ENCODE data around the gene ENDOU.

ENDOU gene

GRCh38 chr12:47758834-47759690 is 33.8 kb upstream of the ENDOU start, which contains the start of gene RAPGEF3:
Gene RAPGEF3 (minus strand): TSS chr12:47758880. CDS start chr12:47758556, 324 bp downstream.
- peak; percentile 97 for ATAC-seq
- TF ChIP-seq GLIS3 (CRISPR knock-in tag; IDR thresholded peaks at IDR 0.05) (no peak), PATZ1 (CRISPR knock-in tag; IDR thresholded peaks at IDR 0.05; ENCODE audit: borderline replicate concordance) (peak; percentile 97; the same call in 1 of the 2 replicates), CSRNP3 (CRISPR knock-in tag; IDR thresholded peaks at IDR 0.05) (no peak), TCF4 (CRISPR knock-in tag; IDR thresholded peaks at IDR 0.05; ENCODE audit: borderline replicate concordance) (no peak), ZNF8 (CRISPR knock-in tag; IDR thresholded peaks at IDR 0.05) (no peak), ZC3H10 (CRISPR knock-in tag; IDR thresholded peaks at IDR 0.05) (no peak)

- no peak for TF ChIP-seq ZNF70 (CRISPR knock-in tag; IDR thresholded peaks at IDR 0.05)
- TF ChIP-seq ZNF565 (CRISPR knock-in tag; conservative IDR thresholded peaks at IDR 0.05; ENCODE audit: low read depth), result no peak
- TF ChIP-seq ESRRG (CRISPR knock-in tag; IDR thresholded peaks at IDR 0.05), result no peak
- TF ChIP-seq ARNTL (CRISPR knock-in tag; IDR thresholded peaks at IDR 0.05; ENCODE audit: borderline replicate concordance, low read depth), result no peak
- no peak for TF ChIP-seq POU6F1 (CRISPR knock-in tag; IDR thresholded peaks at IDR 0.05; ENCODE audit: borderline replicate concordance, low read depth)
- no peak for TF ChIP-seq ZNF8 (CRISPR knock-in tag; IDR thresholded peaks at IDR 0.05)
- no peak for TF ChIP-seq PPARA (CRISPR knock-in tag; IDR thresholded peaks at IDR 0.05; ENCODE audit: borderline replicate concordance)
- TF ChIP-seq TSHZ2 (CRISPR knock-in tag; IDR thresholded peaks at IDR 0.05), result no peak
- no peak for TF ChIP-seq CSDC2 (CRISPR knock-in tag; IDR thresholded peaks at IDR 0.05)
- no peak for TF ChIP-seq TOX (CRISPR knock-in tag; IDR thresholded peaks at IDR 0.05; ENCODE audit: borderline replicate concordance)
- no peak for TF ChIP-seq GLIS3 (CRISPR knock-in tag; IDR thresholded peaks at IDR 0.05)
- ATAC-seq, result no peak
Observed at GRCh38 chr12:47758584-47758833, 33.2 kb upstream of the ENDOU start.

GRCh38 chr12:47757840-47758583 is 32.7 kb upstream of the ENDOU start:
- no peak for ATAC-seq
- no peak for TF ChIP-seq PPARA (CRISPR knock-in tag; IDR thresholded peaks at IDR 0.05; ENCODE audit: borderline replicate concordance)
- TF ChIP-seq CREB5 (CRISPR knock-in tag; IDR thresholded peaks at IDR 0.05; ENCODE audit: low read depth), result no peak
- no peak for TF ChIP-seq TOX (CRISPR knock-in tag; IDR thresholded peaks at IDR 0.05; ENCODE audit: borderline replicate concordance)
- TF ChIP-seq ARNTL (CRISPR knock-in tag; IDR thresholded peaks at IDR 0.05; ENCODE audit: borderline replicate concordance, low read depth), result no peak
- no peak for TF ChIP-seq ZFP30 (CRISPR knock-in tag; IDR thresholded peaks at IDR 0.05)
- no peak for TF ChIP-seq ZFP3 (CRISPR knock-in tag; IDR thresholded peaks at IDR 0.05)
- TF ChIP-seq CSRNP3 (CRISPR knock-in tag; IDR thresholded peaks at IDR 0.05), result no peak
- no peak for TF ChIP-seq ISL1 (CRISPR knock-in tag; IDR thresholded peaks at IDR 0.05)
- TF ChIP-seq ZC3H10 (CRISPR knock-in tag; IDR thresholded peaks at IDR 0.05), result no peak
- no peak for TF ChIP-seq ZNF565 (CRISPR knock-in tag; conservative IDR thresholded peaks at IDR 0.05; ENCODE audit: low read depth)
- TF ChIP-seq BACH2 (CRISPR knock-in tag; IDR thresholded peaks at IDR 0.05; ENCODE audit: borderline replicate concordance), result no peak
- TF ChIP-seq ESRRG (CRISPR knock-in tag; IDR thresholded peaks at IDR 0.05), result no peak
- no peak for TF ChIP-seq ZNF8 (CRISPR knock-in tag; IDR thresholded peaks at IDR 0.05)
- no peak for TF ChIP-seq OSR1 (CRISPR knock-in tag; IDR thresholded peaks at IDR 0.05)
- no peak for TF ChIP-seq POU6F1 (CRISPR knock-in tag; IDR thresholded peaks at IDR 0.05; ENCODE audit: borderline replicate concordance, low read depth)
- no peak for TF ChIP-seq CSDC2 (CRISPR knock-in tag; IDR thresholded peaks at IDR 0.05)

Data from SK-N-SH treated with all-trans-retinoic acid at 6 μM for 48 hours (cell line).